Ovary (tissue), 9 donors: ENCODE measurements around the gene SMAD3. TPM values are rescaled to one million over a fixed set of nuclear protein-coding genes. Genes with fewer than 3 reads are reported as not detected.
A peak's percentile ranks its signal among the peaks of the same experiment; 100 is the strongest.
"Not testable (repeated sequence)": the region's sequence is repeated elsewhere in the genome, so short reads cannot be mapped to it uniquely, and the experiment has no call there.

Experiments used
- DNase-seq, 5 donors: peaks; one replicate each; pipeline ENCODE4 v3.0.0-alpha.2; 2019 to 2020
- H3K27ac ChIP-seq, 2 donors: fragments of 200-600 bp; one replicate each; pipeline versions ENCODE4 v1.5.1 to v1.8.0; 2019 to 2022
- H3K27me3 ChIP-seq: fragments of 200-600 bp; one replicate; pipeline ENCODE4 v1.8.0; 2022
- H3K36me3 ChIP-seq: fragments of 200-600 bp; sonication (generic); one replicate; pipeline ENCODE4 v1.5.1; 2019
- H3K4me1 ChIP-seq: one replicate; pipeline ENCODE4 v1.8.1; 2013; ENCODE audit warnings: mild to moderate bottlenecking, moderate library complexity; ENCODE audit not compliant: insufficient read depth
- H3K4me3 ChIP-seq: fragments of 200-600 bp; sonication (generic); one replicate; pipeline ENCODE4 v1.5.1; 2017
- H3K9me3 ChIP-seq, 2 donors: fragments of 200-600 bp in 1 of 2; sonication (generic) in 1 of 2; one replicate each; pipeline versions ENCODE4 v1.5.1 to v1.8.1; 2013 to 2019; ENCODE audit warnings: mild to moderate bottlenecking in 1 of 2, moderate library complexity in 1 of 2
- CTCF ChIP-seq, 3 donors: fragments of 450-650 bp in 2 of 3; fragments of 200-600 bp in 1 of 3; IDR thresholded peaks; one replicate each; pipeline versions ENCODE4 v1.5.1 to v1.8.0; 2016 to 2022; ENCODE audit warnings: antibody characterized with exemption in 3 of 3, mild to moderate bottlenecking in 1 of 3
- EP300 ChIP-seq: sonication (generic); formaldehyde crosslinking; IDR thresholded peaks from one replicate; pipeline ENCODE4 v1.6.1; 2017; ENCODE audit warnings: antibody characterized with exemption
- POLR2A ChIP-seq: fragments of 450-650 bp; IDR thresholded peaks from one replicate; pipeline ENCODE4 v1.6.1; 2017; ENCODE audit warnings: antibody characterized with exemption, mild to moderate bottlenecking, moderate library complexity
- WGBS, 3 donors: extraction: QIAGEN DNeasy Blood & Tissue Kit in 1 of 3; methylation state at CpG; one replicate each; pipeline versions ENCODE4 v1.1.5 to v1.1.7; 2013 to 2017; 5-methylcytosine and 5-hydroxymethylcytosine counted together
- intact Hi-C, 4 donors: fragments of 100-400 bp; cut with DNase I; formaldehyde crosslinking; loops; one replicate each; pipeline versions ENCODE4 v1.11.0 to v1.15.1; 2022 to 2023
- polyA plus RNA-seq, 2 donors: library from polyadenylated mRNA; stranded (reverse); fragments of 200-250 nt in 1 of 2; fragments of 350-450 nt in 1 of 2; fragmentation: Illumina TruSeq in 1 of 2; extraction: RNeasy Lipid Tissue Mini Kit (QIAGEN cat#74804) in 1 of 2; gene quantifications; one replicate each; pipeline ENCODE4 v1.2.3, GENCODE V29; 2013 to 2014
- total RNA-seq, 7 donors: library from RNA; depleted of rRNA in 2 of 7; stranded (reverse); fragments of >200 nt in 2 of 7; fragmentation: NEBNext Ultra II Directional in 3 of 7; extraction: Animal tissue kit (Norgen Biotek cat#: 25700) in 3 of 7; gene quantifications; one replicate each; pipeline versions ENCODE4 v1.1.0 to v1.2.4, GENCODE V29; 2016 to 2023
- donor health status: DM: no; HTN: no; CAD: no; lungs with moderate emphysema.
- donor health status: DM: no; HTN: no; CAD: no.
- donor health status: Bipolar disorder and iron deficiency.
- donor health status: DM: yes; HTN: yes; CAD: no.
- donor health status: DM: no; HTN: no; CAD: no.
- donor health status: DM: yes; HTN: yes; CAD: no.

Gene SMAD3
- total and polyA plus RNA-seq, 9 donors, result 18.7 to 78.6 (median 46.0) TPM

DNA sequence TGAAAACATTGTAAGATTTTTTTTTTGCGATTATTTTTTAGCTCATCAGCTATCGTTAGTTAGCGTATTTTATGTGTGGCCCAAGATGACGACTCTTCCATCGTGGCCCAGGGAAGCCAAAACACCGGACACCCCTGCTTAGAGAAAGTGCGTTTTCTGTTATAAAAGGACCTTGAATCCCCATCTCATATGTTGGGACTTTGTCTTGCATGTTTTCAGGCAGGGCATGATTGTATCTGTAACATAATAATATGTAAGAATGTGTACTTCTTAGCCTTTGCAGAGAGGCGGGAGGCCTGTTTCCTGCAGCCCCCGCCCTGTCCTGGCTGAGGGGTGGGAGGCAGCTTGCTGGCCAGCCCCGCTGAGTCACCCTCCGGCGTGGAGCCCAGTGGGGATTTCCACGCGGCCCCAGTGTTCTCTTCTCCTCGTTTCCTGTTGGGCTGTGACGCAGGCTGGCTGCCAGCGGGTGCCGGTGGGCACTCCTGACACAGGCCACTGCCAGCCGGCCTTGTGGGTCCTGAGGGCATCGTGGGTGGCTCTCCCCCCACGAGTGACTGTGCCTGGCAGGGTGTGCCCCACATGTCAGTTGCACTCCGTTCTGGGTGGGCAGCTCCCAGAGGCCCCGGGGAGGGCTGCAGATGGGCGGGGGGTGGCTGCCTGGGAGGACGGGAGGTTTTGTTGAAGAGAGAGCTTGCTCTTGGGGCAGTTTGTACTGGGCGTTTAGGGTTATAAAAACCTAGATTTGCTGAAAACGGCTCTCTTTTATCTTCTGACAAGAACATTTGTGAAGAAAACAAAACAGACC lies 55.6 kb downstream of the SMAD3 start:
- intact Hi-C loops, result loop anchor here in 2 of 4 donors (10.0 kb wide), 1 partner anchor 56 kb away; the partner anchor contains the start of gene SMAD3 (in 2 of the 2)
- Histone ChIP-seq H3K36me3 (no peaks in the 10 kb centered on the region), H3K4me3 (peak overlapping the region; percentile 31), H3K27ac (peak overlapping the region; percentile 92), H3K9me3 (no peaks in the 10 kb centered on the region), H3K4me1 (peaks cover 48% of the 10 kb centered on the region), H3K27me3 (no peaks in the 10 kb centered on the region)
- TF ChIP-seq EP300 (no peak), POLR2A (peak; percentile 59), CTCF (IDR thresholded peaks at IDR 0.05) (no peak)
- WGBS, 3 donors, result 2 to 5% (median 3%) methylated on average over 25 to 27 of the region's 27 CpGs
- DNase-seq, result peak; percentile 91 to 94 (median 92)

DNA sequence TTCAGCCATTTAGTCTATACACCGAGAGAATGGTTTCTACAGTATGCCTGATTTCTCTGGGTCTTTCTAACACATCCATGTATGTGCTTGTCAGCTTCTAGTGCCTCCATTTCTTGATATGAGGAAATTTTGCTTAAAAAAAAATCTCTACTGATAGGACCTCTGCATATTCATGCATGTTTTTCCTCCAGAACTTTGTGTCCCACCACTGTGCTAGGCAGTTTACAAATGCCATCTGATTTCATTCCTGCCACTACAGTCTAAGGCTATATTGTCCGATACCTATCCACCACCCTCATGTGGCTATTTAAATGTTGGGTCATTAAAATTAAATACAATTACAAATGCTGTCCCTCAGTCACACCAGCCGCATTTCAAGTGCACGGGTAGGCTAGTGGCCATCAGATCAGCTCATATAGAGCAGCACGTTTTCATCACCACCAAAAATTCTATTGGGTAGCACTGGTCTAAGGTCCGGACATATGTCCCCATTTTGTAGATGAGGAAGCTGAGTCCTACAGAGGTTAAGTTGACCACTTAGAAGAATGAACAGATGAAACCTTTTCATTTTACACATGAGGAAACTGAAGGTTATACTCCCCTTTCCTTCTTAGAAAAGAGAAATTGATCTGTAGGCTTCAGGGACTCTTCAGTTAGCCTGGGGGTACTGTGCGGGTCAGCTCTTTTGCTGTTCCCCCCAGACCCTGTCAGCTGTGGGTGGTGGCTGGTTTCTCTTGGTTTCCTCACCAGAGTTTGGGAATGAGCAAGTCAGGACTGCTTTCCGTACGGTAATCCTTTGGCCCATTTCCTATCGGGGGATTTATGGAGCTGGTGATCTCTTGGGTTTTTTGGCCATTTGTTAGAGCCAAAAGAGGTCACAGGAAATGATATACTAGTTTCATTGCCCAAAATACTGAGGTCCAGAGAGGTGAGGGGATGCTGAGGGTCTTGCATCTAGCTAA lies 56.5 kb downstream of the SMAD3 start:
- TF ChIP-seq POLR2A (no peak), CTCF (IDR thresholded peaks at IDR 0.05) (no peak), EP300 (no peak)
- Histone ChIP-seq H3K36me3 (no peaks in the 10 kb centered on the region), H3K9me3 (no peaks in the 10 kb centered on the region), H3K4me1 (peaks cover 51% of the 10 kb centered on the region), H3K4me3 (peak overlapping the region; percentile 31), H3K27ac (peak overlapping the region; percentile 92), H3K27me3 (no peaks in the 10 kb centered on the region)
- 65 to 73% (median 66%) methylated on average over 10 of the region's 10 CpGs for WGBS, 3 donors
- intact Hi-C loops, result loop anchor here in 2 of 4 donors (10.0 kb wide), 1 partner anchor 57 kb away; the partner anchor contains the start of gene SMAD3 (in 2 of the 2)
- DNase-seq, result no peak

DNA sequence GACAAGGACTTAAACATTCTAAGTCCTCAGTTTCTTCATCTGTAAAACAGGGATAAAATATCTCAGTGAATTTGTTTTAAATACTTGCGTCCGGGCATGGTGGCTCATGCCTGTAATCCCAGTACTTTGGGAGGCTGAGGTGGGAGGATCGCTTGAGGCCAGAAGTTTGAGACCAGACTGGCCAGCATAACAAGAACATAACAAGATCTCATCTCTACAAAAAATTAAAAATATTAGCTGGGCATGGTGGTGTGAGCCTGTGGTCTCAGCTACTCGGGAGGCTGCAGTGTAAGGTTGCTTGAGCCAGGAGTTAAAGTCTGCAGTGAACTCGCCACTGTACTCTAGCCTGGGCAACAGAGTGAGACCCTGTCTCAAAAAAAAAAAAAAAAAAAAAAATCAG lies 57.4 kb downstream of the SMAD3 start:
- not testable (repeated sequence) for H3K9me3 ChIP-seq, H3K4me3 ChIP-seq, H3K36me3 ChIP-seq, DNase-seq, H3K27me3 ChIP-seq
- WGBS, 3 donors, result 78 to 80% (median 80%) methylated on average over 5 of the region's 5 CpGs
- intact Hi-C loops, result loop anchor here in 2 of 4 donors (10.0 kb wide), 1 partner anchor 58 kb away; the partner anchor contains the start of gene SMAD3 (in 2 of the 2)
- Histone ChIP-seq H3K27ac (peak overlapping the region in 1 of 2 donors; percentile 92), H3K4me1 (peaks cover 52% of the 10 kb centered on the region)

DNA sequence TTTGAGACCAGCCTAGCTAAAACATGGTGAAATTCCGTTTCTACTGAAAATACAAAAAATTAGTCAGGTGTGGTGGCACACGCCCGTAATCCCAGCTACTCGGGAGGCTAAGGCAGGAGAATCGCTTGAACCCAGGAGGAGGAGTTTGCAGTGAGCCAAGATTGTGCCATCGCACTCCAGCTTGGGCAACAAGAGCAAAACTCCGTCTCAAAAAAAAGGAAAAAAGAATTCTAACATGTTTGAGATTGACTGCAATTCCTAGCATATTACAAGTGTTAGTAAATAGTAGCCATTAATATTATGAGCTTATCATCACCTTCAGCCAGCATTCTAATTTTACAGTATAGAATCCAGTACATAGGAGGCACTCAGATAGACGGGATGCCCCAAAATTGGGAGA lies 57.9 kb downstream of the SMAD3 start:
- DNase-seq, result not testable (repeated sequence)
- peak overlapping the region in 1 of 2 donors; percentile 84 for H3K27ac ChIP-seq

GRCh38 chr15:67124111-67124510 lies 58.7 kb downstream of the SMAD3 start:
- Histone ChIP-seq H3K4me3 (no peak overlapping the region), H3K9me3 (no peaks in the 10 kb centered on the region), H3K36me3 (no peaks in the 10 kb centered on the region), H3K27me3 (no peaks in the 10 kb centered on the region), H3K27ac (peak overlapping the region in 1 of 2 donors; percentile 84), H3K4me1 (peaks cover 54% of the 10 kb centered on the region)
- DNase-seq, result no peak
- TF ChIP-seq EP300 (no peak), POLR2A (no peak), CTCF (IDR thresholded peaks at IDR 0.05) (no peak)
- intact Hi-C loops, result loop anchor here in 2 of 4 donors (10.0 kb wide), 1 partner anchor 59 kb away; the partner anchor contains the start of gene SMAD3 (in 2 of the 2)
- WGBS, 3 donors, result 66 to 73% (median 71%) methylated on average over 3 of the region's 3 CpGs

More for the DNA sequence above, 57.9 kb downstream of the SMAD3 start:
- H3K4me1 ChIP-seq, result peaks cover 52% of the 10 kb centered on the region
- WGBS, 3 donors, result 88 to 91% (median 90%) methylated on average over 8 of the region's 8 CpGs
- not testable (repeated sequence) for H3K27me3 ChIP-seq, H3K4me3 ChIP-seq, H3K9me3 ChIP-seq, H3K36me3 ChIP-seq
- intact Hi-C loops, result loop anchor here in 2 of 4 donors (10.0 kb wide), 1 partner anchor 58 kb away; the partner anchor contains the start of gene SMAD3 (in 2 of the 2)
